ENCODE results near the gene HABP2. TPM values are rescaled to one million over a fixed set of nuclear protein-coding genes. Genes with fewer than 3 reads are reported as not detected.

The HABP2 gene
- polyA plus RNA-seq, 1 of the 3 experiments (the other 2 are of a cell fraction): not detected

GRCh38 chr10:113590581-113590980, 37.7 kb downstream of the HABP2 start:
- Histone ChIP-seq H2AFZ (ENCODE audit: low read depth) (no peak overlapping the region), H3K36me3 (replicated peaks in 1 of 2; ENCODE audit: control insufficient read depth in 1 of 2, insufficient read depth in 2 of 2, low read length in 1 of 2) (no peaks in the 10 kb centered on the region), H3K9me2 (no peaks in the 10 kb centered on the region), H3K9ac (no peak overlapping the region), H3K9me3 (no peaks in the 10 kb centered on the region), H3K27me3 (ENCODE audit: insufficient read depth) (peaks cover 5% of the 10 kb centered on the region; the same call in 1 of the 2 replicates), H3K4me1 (ENCODE audit: control insufficient read depth in 1 of 2, insufficient read depth in 2 of 2, low read depth in 1 of 2, low read length in 1 of 2) (no peaks in the 10 kb centered on the region), H3K4me3 (ENCODE audit: low read depth in 2 of 2, low read length in 1 of 2) (no peak overlapping the region), H4K20me1 (ENCODE audit: insufficient read depth) (no peaks in the 10 kb centered on the region), H3K4me2 (no peak overlapping the region), H3K79me2 (ENCODE audit: insufficient read depth) (no peaks in the 10 kb centered on the region), H3F3A (replicated peaks; ENCODE audit: insufficient read depth) (no peaks in the 10 kb centered on the region), H3K27ac (ENCODE audit: low read depth in 2 of 2, low read length in 1 of 2) (no peak overlapping the region)
- TF ChIP-seq RAD21 (IDR thresholded peaks at IDR 0.05; ENCODE audit: low read length): no peak
- TF ChIP-seq NFIC (IDR thresholded peaks at IDR 0.05; ENCODE audit: borderline replicate concordance): no peak
- no peak for TF ChIP-seq YY1 (IDR thresholded peaks at IDR 0.05; ENCODE audit: low read depth)
- no peak for TF ChIP-seq FOSL2 (IDR thresholded peaks at IDR 0.05; ENCODE audit: borderline replicate concordance, low read depth)
- TF ChIP-seq JUND (IDR thresholded peaks at IDR 0.05): no peak
- TF ChIP-seq, protein P1, sequence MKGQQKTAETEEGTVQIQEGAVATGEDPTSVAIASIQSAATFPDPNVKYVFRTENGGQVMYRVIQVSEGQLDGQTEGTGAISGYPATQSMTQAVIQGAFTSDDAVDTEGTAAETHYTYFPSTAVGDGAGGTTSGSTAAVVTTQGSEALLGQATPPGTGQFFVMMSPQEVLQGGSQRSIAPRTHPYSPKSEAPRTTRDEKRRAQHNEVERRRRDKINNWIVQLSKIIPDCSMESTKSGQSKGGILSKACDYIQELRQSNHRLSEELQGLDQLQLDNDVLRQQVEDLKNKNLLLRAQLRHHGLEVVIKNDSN (IDR thresholded peaks at IDR 0.05; ENCODE audit: borderline replicate concordance, low read depth): no peak
- TF ChIP-seq, protein P2, sequence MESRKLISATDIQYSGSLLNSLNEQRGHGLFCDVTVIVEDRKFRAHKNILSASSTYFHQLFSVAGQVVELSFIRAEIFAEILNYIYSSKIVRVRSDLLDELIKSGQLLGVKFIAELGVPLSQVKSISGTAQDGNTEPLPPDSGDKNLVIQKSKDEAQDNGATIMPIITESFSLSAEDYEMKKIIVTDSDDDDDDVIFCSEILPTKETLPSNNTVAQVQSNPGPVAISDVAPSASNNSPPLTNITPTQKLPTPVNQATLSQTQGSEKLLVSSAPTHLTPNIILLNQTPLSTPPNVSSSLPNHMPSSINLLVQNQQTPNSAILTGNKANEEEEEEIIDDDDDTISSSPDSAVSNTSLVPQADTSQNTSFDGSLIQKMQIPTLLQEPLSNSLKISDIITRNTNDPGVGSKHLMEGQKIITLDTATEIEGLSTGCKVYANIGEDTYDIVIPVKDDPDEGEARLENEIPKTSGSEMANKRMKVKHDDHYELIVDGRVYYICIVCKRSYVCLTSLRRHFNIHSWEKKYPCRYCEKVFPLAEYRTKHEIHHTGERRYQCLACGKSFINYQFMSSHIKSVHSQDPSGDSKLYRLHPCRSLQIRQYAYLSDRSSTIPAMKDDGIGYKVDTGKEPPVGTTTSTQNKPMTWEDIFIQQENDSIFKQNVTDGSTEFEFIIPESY (IDR thresholded peaks at IDR 0.05; ENCODE audit: borderline replicate concordance, low read depth): no peak
- TF ChIP-seq, protein P3, sequence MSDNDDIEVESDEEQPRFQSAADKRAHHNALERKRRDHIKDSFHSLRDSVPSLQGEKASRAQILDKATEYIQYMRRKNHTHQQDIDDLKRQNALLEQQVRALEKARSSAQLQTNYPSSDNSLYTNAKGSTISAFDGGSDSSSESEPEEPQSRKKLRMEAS (IDR thresholded peaks at IDR 0.05; ENCODE audit: low read depth): no peak
- TF ChIP-seq, protein P4, sequence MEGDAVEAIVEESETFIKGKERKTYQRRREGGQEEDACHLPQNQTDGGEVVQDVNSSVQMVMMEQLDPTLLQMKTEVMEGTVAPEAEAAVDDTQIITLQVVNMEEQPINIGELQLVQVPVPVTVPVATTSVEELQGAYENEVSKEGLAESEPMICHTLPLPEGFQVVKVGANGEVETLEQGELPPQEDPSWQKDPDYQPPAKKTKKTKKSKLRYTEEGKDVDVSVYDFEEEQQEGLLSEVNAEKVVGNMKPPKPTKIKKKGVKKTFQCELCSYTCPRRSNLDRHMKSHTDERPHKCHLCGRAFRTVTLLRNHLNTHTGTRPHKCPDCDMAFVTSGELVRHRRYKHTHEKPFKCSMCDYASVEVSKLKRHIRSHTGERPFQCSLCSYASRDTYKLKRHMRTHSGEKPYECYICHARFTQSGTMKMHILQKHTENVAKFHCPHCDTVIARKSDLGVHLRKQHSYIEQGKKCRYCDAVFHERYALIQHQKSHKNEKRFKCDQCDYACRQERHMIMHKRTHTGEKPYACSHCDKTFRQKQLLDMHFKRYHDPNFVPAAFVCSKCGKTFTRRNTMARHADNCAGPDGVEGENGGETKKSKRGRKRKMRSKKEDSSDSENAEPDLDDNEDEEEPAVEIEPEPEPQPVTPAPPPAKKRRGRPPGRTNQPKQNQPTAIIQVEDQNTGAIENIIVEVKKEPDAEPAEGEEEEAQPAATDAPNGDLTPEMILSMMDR (IDR thresholded peaks at IDR 0.05): no peak
- TF ChIP-seq ELF1 (IDR thresholded peaks at IDR 0.05): no peak
- TF ChIP-seq, protein P5, sequence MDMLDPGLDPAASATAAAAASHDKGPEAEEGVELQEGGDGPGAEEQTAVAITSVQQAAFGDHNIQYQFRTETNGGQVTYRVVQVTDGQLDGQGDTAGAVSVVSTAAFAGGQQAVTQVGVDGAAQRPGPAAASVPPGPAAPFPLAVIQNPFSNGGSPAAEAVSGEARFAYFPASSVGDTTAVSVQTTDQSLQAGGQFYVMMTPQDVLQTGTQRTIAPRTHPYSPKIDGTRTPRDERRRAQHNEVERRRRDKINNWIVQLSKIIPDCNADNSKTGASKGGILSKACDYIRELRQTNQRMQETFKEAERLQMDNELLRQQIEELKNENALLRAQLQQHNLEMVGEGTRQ (IDR thresholded peaks at IDR 0.05; ENCODE audit: borderline replicate concordance, low read depth, low read length): no peak
- TF ChIP-seq TCF12 (IDR thresholded peaks at IDR 0.05): no peak
- no peak for TF ChIP-seq CHD2 (IDR thresholded peaks at IDR 0.05; ENCODE audit: low read length, partially characterized antibody)
- no peak for TF ChIP-seq REST (IDR thresholded peaks at IDR 0.05; ENCODE audit: low read depth, low read length)
- TF ChIP-seq TEAD4 (IDR thresholded peaks at IDR 0.05; ENCODE audit: borderline replicate concordance, insufficient read depth): no peak
- no peak for TF ChIP-seq IRF3 (IDR thresholded peaks at IDR 0.05; ENCODE audit: low read depth, low read length)
- WGBS (ENCODE audit: low lambda C conversion rate): 27% methylated on average over 4 of the region's 12 CpGs
- ChIA-PET POLR2A (no interaction called here), CTCF (no interaction called here)
- DNase-seq: no peak

Data from SK-N-SH (cell line).